Hematopoietic multipotent progenitor cell treated with erythropoietin and hydrocortisone succinate and interleukin-3 and kit ligand, for 8 days (in vitro differentiated cells): ENCODE results near the gene CHAD.

Experiments used
- DNase-seq: peaks from one replicate; pipeline ENCODE4 v3.0.0-alpha.2; 2015

CHAD gene

GRCh38 chr17:50472286-50472685, 3.6 kb upstream of the CHAD start:
- DNase-seq, result no peak

- no peak for DNase-seq
Measured at GRCh38 chr17:50471009-50471905, 2.6 kb upstream of the CHAD start.

DNA sequence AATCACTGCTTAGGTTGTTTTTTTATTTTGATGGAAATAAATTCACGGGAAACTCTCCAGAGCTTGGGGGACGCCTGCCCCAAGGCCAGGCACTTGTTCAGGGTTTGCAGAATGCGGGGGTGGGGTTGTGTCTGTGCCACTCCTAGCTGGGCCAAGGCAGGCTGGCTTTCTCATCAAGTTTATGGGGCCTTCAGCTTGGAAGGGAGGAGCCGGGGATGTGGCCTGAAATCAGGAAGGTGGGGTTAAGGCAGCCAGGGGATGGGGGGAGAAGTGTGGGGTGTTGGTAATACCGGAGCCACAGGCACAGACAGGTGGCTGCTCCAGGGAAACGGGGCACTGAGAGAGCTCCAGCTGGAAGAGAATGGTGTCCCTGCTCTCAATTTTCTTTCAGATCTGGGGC, 1.7 kb upstream of the CHAD start:
- DNase-seq, result no peak

- DNase-seq, result no peak
Measured at GRCh38 chr17:50469671-50470305, 1.1 kb upstream of the CHAD start.

DNA sequence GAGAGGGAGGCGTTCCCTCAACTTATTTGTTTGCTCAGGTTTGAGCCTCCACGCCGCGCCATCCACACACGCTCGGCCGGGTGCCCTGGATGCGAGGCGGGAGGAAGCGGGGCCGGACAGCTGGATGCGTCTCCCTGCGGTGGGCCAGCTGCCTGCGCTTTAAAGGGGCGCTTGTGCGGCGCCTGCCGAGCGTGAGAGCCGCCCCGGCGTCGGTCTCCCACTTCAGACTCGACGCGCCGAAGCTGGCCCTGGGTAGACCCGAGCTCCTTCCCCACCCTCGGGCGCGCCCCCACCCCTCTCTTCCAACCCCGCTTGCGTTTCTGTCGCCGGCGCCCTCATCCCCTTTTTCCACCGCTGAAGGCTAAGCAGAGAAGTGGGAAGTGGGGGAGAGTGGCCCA, 527 bp upstream of the CHAD start:
- no peak for DNase-seq

- no peak for DNase-seq
Measured at GRCh38 chr17:50467855-50468303, 801 bp downstream of the CHAD start.

DNA sequence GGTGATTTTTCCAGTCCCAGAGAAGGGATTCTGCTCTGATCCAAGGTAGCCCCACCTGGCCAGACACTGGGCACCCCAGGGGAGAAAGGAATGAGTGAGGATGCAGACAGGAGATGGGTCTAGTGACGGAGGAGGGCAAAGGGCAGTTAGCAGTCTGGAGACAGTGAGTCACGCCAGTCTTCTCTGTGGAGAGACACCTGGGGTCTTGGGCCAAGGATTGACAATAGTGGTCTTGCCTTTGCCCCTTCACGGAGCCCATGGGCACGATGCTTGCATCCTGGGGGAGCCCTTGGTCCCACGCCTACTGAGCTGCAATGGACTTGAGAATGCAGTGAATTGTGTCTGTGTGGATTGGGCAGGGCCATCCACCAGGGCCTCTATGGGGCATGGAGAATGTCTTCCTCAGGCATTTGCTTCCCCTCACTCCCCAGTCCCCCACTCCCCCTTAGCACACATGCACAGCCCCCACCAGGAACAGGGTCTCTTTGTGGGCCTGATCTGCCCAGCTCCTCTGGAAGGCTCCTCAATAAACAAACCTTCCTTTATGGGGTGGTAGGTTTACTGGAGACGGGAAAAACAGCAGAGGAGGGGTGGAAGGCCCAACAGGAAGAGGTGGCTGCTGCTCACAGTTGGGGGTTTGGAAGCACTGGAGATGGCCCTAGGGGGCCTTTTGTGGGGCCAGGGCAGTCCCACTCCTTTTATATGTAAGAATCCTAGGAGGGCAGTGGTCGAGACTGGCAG, 1.4 kb downstream of the CHAD start:
- no peak for DNase-seq

DNA sequence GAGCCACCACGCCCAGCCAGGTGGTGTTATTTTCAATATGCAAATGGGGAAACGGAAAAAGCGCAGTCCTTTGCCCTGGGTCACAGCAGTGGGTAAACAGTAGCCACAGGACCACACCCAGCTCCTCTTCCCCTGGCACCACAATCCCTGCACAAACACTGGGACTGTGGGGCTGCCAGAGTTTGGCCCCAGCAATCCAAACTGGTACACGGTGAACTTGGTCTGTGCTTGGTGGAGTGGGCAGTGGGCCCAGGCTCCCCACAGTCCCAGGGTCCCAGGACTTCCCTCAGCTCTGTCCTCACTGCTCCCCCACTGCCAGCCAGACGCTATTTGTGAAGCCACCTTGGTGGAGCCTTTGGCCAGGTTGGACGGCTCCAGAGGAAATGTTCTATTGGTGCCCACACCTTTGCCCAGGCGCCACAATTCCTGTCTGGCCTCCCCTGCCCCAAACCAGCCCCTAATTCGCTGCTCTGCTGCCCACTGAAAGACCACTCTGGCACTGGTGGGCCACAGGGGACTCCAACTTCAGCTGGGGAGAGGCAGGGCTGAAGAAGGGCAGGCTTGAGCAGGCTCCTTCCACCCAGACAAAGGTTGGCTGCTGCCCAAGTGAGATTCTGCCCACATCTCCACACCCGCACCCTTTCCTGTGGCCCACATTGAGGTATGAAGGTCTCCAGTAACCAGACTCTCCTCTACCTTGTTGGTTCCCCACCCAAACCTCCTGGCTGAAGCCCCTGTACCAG, 2.1 kb downstream of the CHAD start:
- DNase-seq, result peak; percentile 6

- DNase-seq, result no peak
Measured at GRCh38 chr17:50465635-50466034, 3.0 kb downstream of the CHAD start.

DNA sequence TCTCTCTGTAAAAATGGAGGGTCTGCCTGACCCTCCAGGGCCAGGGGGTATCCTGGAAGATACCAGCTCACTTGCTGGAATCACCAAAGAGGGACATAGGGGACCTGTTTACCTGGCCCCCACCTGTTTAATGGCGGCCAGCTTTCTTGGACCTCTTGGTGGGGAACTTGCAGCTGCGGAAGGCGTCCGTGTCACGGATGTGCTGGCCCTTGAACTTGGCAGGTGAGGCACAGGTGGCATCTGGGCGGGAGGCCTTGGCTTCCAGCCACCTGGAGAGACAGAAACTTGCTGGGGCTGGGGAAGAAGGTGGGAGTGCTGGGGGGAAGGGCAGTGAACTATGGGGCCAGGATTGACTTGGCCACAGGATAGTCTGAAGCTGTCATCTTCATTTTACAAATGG, 3.5 kb downstream of the CHAD start:
- no peak for DNase-seq

DNA sequence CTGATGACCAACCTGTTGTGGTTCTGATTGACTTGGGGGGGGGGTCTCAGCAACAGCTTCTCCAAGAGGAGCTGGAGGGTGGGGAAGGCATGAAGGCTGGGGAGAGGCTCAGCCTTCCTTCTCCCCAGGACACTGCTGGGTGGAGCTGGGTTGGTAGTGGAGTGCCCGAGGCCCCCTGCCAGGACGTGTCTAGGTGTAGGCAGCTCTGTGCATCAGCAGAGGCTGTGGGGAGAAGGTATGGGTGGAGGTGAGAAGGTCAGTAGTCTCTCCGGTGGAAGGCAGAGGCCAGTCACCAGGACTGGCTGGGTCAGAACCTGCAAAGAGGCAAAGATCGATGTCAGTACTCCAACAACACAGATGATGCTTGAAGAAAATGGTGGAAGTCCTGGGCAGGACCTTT, 3.9 kb downstream of the CHAD start:
- no peak for DNase-seq

- no peak for DNase-seq
Measured at GRCh38 chr17:50464121-50464520, 4.6 kb downstream of the CHAD start.

GRCh38 chr17:50462446-50462845, 6.2 kb downstream of the CHAD start:
- no peak for DNase-seq

- no peak for DNase-seq
Measured at GRCh38 chr17:50461550-50462132, 7.0 kb downstream of the CHAD start.

GRCh38 chr17:50460831-50461526, 7.7 kb downstream of the CHAD start:
- DNase-seq, result no peak

DNA sequence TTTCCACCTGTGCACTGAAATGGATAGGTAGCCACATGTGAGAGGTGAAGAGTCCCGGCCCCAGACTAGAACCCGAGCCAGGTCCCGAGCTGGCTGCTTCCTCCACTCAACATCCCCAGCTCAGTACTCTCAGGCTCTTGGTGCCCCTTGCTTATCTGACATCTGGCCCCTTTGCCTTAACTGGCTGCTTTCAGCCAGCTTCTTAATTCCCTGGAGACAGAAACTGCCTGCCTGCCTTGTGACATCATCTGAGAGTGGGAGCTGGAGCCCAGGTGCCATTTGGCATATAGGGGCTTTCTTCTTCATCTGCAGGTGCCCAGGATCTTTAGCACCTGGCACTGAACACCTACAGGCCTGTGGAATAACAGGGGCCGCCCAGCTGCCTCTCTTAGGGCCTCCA, 8.9 kb downstream of the CHAD start:
- no peak for DNase-seq

- DNase-seq, result no peak
Measured at GRCh38 chr17:50458701-50459676, 9.7 kb downstream of the CHAD start.

DNA sequence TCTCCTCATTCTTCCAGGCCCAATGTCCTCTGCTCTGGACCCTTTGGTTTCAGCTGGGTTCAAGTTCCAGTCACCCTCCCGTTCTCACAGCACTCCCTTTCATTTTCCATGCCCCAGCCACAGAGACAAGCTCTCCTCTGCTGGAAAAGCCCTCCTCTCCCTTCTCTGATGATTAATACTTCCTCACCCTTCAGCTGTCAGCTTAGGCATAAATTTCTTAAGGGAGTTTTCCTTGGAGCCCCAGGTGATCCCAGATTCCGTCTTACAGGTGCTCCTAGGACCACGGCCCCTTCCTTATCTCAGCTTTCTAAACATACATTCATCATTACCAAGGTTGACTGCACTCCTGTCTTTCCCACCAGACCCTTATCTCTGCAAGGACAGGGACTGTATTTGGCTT, 10.4 kb downstream of the CHAD start:
- no peak for DNase-seq

- DNase-seq, result no peak
Measured at GRCh38 chr17:50457621-50458020, 11.1 kb downstream of the CHAD start.

GRCh38 chr17:50453901-50454300, 14.8 kb downstream of the CHAD start:
- DNase-seq, result no peak
